OCI-LY7 (cell line): ENCODE data around the gene ANK3. TPM values are rescaled to one million over a fixed set of nuclear protein-coding genes. Genes with fewer than 3 reads are reported as not detected.

Source experiments
- BruUV-seq: library from RNA; stranded (reverse); fragments of 400-500 nt; replicated peaks from 2 replicates; lab custom pipeline; 2021; lab: Mats Ljungman, UMichigan
- CTCF ChIA-PET: fragments of 300-600 bp; sonication (Branson Sonifier 250); formaldehyde crosslinking; loops from one replicate; lab custom pipeline; 2022; ENCODE audit warnings: antibody characterized with exemption; ENCODE audit not compliant: unreplicated experiment; lab: Charles Lee
- POLR2A ChIA-PET: fragments of 300-600 bp; sonication (Branson Sonifier 250); formaldehyde crosslinking; loops from one replicate; lab custom pipeline; 2022; ENCODE audit warnings: antibody characterized with exemption; lab: Charles Lee
- DNase-seq: peaks from one replicate; pipeline ENCODE4 v3.0.0-alpha.2; 2015; ENCODE audit warnings: low spot score
- H2AFZ ChIP-seq: fragments of 200-600 bp; sonication (generic), shearing (Covaris generic); 2 replicates; pipeline ENCODE4 v1.6.1; 2014; ENCODE audit warnings: mild to moderate bottlenecking, antibody characterized with exemption, low read length, moderate library complexity
- H3K27ac ChIP-seq: fragments of 200-600 bp; sonication (generic); 2 replicates; pipeline ENCODE4 v1.5.1; 2014; ENCODE audit warnings: mixed run types, low read depth, mild to moderate bottlenecking, moderate library complexity, low read length, inconsistent platforms; ENCODE audit not compliant: poor library complexity, severe bottlenecking
- H3K36me3 ChIP-seq: fragments of 200-600 bp; sonication (generic); 2 replicates; pipeline ENCODE4 v1.6.1; 2014; ENCODE audit warnings: mild to moderate bottlenecking, antibody characterized with exemption, low read length, moderate library complexity, mixed read lengths; ENCODE audit not compliant: insufficient read depth
- H3K4me1 ChIP-seq: fragments of 200-600 bp; sonication (generic); 2 replicates; pipeline ENCODE4 v1.5.1; 2014; ENCODE audit warnings: mild to moderate bottlenecking, low read length; ENCODE audit not compliant: insufficient read depth, poor library complexity, severe bottlenecking
- H3K4me2 ChIP-seq: fragments of 200-600 bp; sonication (generic); 2 replicates; pipeline ENCODE4 v1.6.1; 2014; ENCODE audit warnings: mild to moderate bottlenecking, low read length
- H3K4me3 ChIP-seq: fragments of 200-600 bp; sonication (generic); 2 replicates; pipeline ENCODE4 v1.5.1; 2014; ENCODE audit warnings: mild to moderate bottlenecking, low read depth, low read length; ENCODE audit not compliant: poor library complexity, severe bottlenecking
- H3K79me2 ChIP-seq: fragments of 200-600 bp; sonication (generic); 2 replicates; pipeline ENCODE4 v1.6.1; 2016; ENCODE audit warnings: low read depth, mild to moderate bottlenecking, low read length, moderate library complexity, mixed read lengths; ENCODE audit not compliant: insufficient read depth
- H3K9me2 ChIP-seq: fragments of 200-600 bp; sonication (generic); 2 replicates; pipeline ENCODE4 v1.6.1; 2016; ENCODE audit warnings: mild to moderate bottlenecking, low read length, mixed read lengths; ENCODE audit not compliant: insufficient read depth
- H3K9me3 ChIP-seq: fragments of 200-600 bp; sonication (generic); 2 replicates; pipeline ENCODE4 v1.6.1; 2014; ENCODE audit warnings: mild to moderate bottlenecking, mixed run types, low read length, mixed read lengths
- H4K20me1 ChIP-seq: fragments of 200-600 bp; sonication (generic); 2 replicates; pipeline ENCODE4 v1.6.1; 2014; ENCODE audit warnings: mild to moderate bottlenecking, antibody characterized with exemption, low read length, moderate library complexity, mixed read lengths; ENCODE audit not compliant: insufficient read depth
- CTCF ChIP-seq: fragments of 200-600 bp; sonication (generic); conservative IDR thresholded peaks from 2 replicates; pipeline ENCODE4 v1.5.1; 2014; ENCODE audit warnings: mild to moderate bottlenecking, antibody characterized with exemption, low read length, moderate library complexity, mixed read lengths
- EZH2phosphoT487 ChIP-seq: fragments of 200-600 bp; sonication (generic); IDR thresholded peaks from 2 replicates; pipeline ENCODE4 v1.6.1; 2018; ENCODE audit warnings: low read depth, borderline replicate concordance, mild to moderate bottlenecking, mixed run types, antibody characterized with exemption, low read length, moderate library complexity, mixed read lengths
- intact Hi-C: fragments of 100-400 bp; cut with micrococcal nuclease; formaldehyde crosslinking; loops from one replicate; pipeline ENCODE4 v1.10.0; 2022; ENCODE audit not compliant: unreplicated experiment
- total RNA-seq, 2 experiments: library from RNA; depleted of rRNA in 1 of 2; stranded (reverse); fragments of >200 nt in 1 of 2; shearing (Covaris generic) in 1 of 2; gene quantifications; 2 replicates each; pipeline ENCODE4 v1.2.3, GENCODE V29; 2014 to 2022

ANK3 gene
- total RNA-seq, 2 experiments from 2014 or later: 0.13 to 0.49 TPM

DNA sequence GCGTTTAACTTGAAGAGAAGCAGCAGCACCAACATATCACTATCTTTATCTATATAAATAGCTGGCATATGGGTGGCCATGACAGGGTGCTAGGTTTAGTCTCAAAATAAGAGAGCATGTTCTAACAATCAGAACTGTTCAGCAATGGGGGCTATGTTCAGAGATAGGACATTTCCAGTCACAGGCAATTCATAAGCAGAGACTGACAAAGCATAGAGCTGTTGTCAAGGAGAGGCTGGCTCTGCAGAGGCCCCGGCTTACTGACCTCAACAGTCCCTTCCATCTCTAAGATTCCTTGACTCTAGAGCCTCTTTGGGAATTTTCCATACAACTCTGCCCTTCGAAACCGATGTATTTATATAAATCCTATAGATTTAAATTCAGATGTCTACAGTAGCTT is 17.2 kb downstream of the ANK3 start:
- Histone ChIP-seq H2AFZ (no peak overlapping the region), H3K27ac (no peak overlapping the region), H3K9me3 (no peaks in the 10 kb centered on the region), H4K20me1 (no peaks in the 10 kb centered on the region), H3K9me2 (no peaks in the 10 kb centered on the region), H3K79me2 (no peaks in the 10 kb centered on the region), H3K36me3 (no peaks in the 10 kb centered on the region), H3K4me3 (no peak overlapping the region), H3K4me2 (no peak overlapping the region), H3K4me1 (no peaks in the 10 kb centered on the region)
- ChIA-PET POLR2A (interaction anchor here (0.8 kb wide), 1 partner anchor 328 kb away, joined by 3 read pairs; no protein-coding TSS in a partner anchor), CTCF (no interaction called here)
- BruUV-seq: no TSS peak
- no peak for DNase-seq
- intact Hi-C loops: no loop called here
- TF ChIP-seq EZH2phosphoT487 (no peak), CTCF (no peak)

DNA sequence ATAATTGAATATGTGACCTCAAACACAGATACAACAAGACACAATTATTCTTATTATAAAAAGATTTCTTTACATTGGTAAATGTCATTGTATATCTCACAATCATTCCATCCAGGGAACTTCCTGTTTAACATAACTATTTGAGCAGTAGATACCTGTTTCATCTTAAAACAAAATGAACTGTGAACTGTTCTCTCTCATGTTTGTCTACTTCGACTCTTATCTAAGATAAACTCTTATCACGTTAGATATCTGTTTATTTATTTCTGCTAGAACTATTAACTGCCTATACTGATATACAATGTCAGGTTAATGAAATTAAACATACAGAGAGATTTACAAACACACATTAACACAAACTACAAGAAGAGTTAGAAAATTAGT is 20.1 kb downstream of the ANK3 start:
- Histone ChIP-seq H3K79me2 (no peaks in the 10 kb centered on the region), H3K4me2 (peak overlapping the region; percentile 14; the same call in 1 of the 2 replicates), H3K9me3 (no peaks in the 10 kb centered on the region), H3K9me2 (no peaks in the 10 kb centered on the region), H3K4me1 (no peaks in the 10 kb centered on the region), H4K20me1 (no peaks in the 10 kb centered on the region), H3K4me3 (no peak overlapping the region), H2AFZ (no peak overlapping the region), H3K27ac (no peak overlapping the region), H3K36me3 (no peaks in the 10 kb centered on the region)
- intact Hi-C loops: no loop called here
- TF ChIP-seq EZH2phosphoT487 (no peak), CTCF (no peak)
- POLR2A ChIA-PET: interaction anchor here (0.9 kb wide), 1 partner anchor 14 kb away, joined by 3 read pairs; no protein-coding TSS in a partner anchor
- DNase-seq: no peak
- BruUV-seq: no TSS peak
- CTCF ChIA-PET: no interaction called here

DNA sequence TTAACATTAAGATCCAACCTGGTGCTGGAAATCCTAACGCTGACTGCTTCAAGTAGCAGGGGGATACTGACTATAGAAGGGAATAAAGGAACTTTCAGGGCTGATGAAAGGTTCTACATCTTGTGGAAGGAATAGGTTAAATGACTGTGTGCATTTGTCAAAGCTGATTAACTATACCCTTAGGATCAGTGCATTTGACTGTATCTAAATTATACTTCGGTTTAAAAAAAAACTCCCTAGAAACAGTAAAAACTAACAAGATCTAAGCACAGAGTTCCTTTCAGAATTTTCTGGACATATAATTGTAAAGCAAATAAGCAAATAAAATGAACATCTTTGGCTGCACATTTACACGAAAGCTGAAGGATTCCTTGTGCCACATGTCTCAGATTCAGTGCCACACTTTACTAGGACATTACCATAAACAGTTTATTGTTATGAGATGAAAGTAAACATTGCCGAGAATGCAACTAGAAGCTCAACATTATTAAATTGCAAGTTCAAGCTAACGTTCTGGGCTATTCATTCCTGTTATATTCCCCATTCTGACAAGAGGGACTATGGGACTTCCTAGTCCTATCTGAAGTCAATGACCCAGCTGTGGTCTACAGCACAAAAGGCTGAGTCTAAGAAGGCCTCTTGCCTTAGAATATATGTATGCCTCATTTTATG is 20.7 kb downstream of the ANK3 start:
- Histone ChIP-seq H3K4me3 (no peak overlapping the region), H3K9me3 (no peaks in the 10 kb centered on the region), H3K9me2 (no peaks in the 10 kb centered on the region), H3K79me2 (no peaks in the 10 kb centered on the region), H3K4me1 (no peaks in the 10 kb centered on the region), H3K27ac (no peak overlapping the region), H3K36me3 (no peaks in the 10 kb centered on the region), H2AFZ (no peak overlapping the region), H3K4me2 (no peak overlapping the region; the same call in 1 of the 2 replicates), H4K20me1 (no peaks in the 10 kb centered on the region)
- BruUV-seq: no TSS peak
- TF ChIP-seq EZH2phosphoT487: no peak
- no peak for TF ChIP-seq CTCF
- CTCF ChIA-PET: no interaction called here
- no peak for DNase-seq
- intact Hi-C loops: no loop called here
- POLR2A ChIA-PET: interaction anchor here (0.9 kb wide), 1 partner anchor 15 kb away, joined by 3 read pairs; no protein-coding TSS in a partner anchor
